Measurements from ENCODE around the gene RAB20. TPM values are rescaled to one million over a fixed set of nuclear protein-coding genes. Genes with fewer than 3 reads are reported as not detected.
"Not testable (repeated sequence)": the region's sequence is repeated elsewhere in the genome, so short reads cannot be mapped to it uniquely, and the experiment has no call there.

Gene RAB20
- total RNA-seq, 1 donor from 2014 or later = 1.5 TPM

DNA sequence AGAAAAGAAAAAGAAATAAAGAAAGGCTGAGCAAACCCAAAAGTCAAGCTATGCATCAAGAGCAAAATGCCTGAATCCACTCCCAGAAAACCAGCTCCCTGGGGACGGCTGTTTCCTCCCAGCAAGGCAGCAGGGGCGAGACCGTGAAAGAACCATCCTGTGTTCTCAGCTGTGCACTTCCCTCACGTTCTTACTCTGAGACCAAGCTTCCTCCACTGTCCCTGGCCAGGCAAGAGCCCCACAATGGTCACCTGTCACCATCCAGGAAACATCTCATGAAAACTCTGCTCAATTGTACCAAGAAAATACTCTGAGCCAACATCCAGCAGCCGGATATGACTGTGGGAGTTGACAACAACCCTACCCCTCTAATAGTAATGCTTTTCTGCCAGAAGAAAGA is 22.9 kb downstream of the RAB20 start:
- H3K9me3 Mint-ChIP-seq (ENCODE audit: unreplicated experiment) = no peaks in the 10 kb centered on the region
- peaks cover 20% of the 10 kb centered on the region for H3K4me1 Mint-ChIP-seq (ENCODE audit: unreplicated experiment)
- H3K27ac Mint-ChIP-seq (ENCODE audit: unreplicated experiment) = peak overlapping the region; percentile 68
- no peaks in the 10 kb centered on the region for H3K36me3 Mint-ChIP-seq (ENCODE audit: low read depth, unreplicated experiment)
- H3K4me3 Mint-ChIP-seq (ENCODE audit: unreplicated experiment) = peak overlapping the region; percentile 7
- DNase-seq (ENCODE audit: low spot score) = peak; percentile 21
- TF ChIP-seq, protein P1, sequence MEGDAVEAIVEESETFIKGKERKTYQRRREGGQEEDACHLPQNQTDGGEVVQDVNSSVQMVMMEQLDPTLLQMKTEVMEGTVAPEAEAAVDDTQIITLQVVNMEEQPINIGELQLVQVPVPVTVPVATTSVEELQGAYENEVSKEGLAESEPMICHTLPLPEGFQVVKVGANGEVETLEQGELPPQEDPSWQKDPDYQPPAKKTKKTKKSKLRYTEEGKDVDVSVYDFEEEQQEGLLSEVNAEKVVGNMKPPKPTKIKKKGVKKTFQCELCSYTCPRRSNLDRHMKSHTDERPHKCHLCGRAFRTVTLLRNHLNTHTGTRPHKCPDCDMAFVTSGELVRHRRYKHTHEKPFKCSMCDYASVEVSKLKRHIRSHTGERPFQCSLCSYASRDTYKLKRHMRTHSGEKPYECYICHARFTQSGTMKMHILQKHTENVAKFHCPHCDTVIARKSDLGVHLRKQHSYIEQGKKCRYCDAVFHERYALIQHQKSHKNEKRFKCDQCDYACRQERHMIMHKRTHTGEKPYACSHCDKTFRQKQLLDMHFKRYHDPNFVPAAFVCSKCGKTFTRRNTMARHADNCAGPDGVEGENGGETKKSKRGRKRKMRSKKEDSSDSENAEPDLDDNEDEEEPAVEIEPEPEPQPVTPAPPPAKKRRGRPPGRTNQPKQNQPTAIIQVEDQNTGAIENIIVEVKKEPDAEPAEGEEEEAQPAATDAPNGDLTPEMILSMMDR (IDR thresholded peaks at IDR 0.05; ENCODE audit: unreplicated experiment) = no peak
- H3K27me3 Mint-ChIP-seq (ENCODE audit: unreplicated experiment) = peaks cover 2% of the 10 kb centered on the region

DNA sequence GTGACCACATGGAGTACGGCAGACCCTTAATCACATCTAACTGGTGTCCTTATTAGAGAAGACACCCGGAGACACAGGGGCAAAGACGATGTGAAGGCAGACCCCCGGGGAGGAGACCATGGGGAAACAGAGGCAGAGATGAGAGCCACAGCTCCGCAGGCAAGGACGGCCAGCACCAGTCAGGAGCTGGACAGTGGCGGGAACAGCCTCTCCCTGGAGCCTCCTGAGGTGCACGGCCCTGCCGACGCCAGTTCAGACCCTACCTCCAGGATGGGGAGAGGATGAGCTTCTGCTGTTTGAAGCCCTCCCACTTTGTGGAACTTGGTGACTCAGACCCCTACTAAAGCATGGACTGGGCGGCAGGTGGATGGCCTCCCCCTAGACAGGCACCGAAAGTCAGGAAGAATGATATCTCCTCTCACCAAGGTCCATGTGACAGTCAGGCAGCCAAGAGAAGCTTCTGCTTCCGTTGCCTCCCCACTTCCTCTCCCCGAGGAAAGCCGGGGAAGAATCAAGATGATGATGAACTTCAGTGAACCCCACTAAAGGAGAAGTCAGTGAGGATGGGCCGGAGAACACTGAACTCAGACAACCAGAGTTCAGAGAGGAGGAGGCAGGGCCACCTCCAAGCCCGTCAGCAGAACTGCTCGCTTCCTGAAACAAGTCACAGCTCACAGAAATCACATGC is 25.4 kb downstream of the RAB20 start:
- Mint-ChIP-seq H3K27me3 (ENCODE audit: unreplicated experiment) (peaks cover 2% of the 10 kb centered on the region), H3K4me3 (ENCODE audit: unreplicated experiment) (no peak overlapping the region), H3K4me1 (ENCODE audit: unreplicated experiment) (peaks cover 13% of the 10 kb centered on the region), H3K9me3 (ENCODE audit: unreplicated experiment) (no peaks in the 10 kb centered on the region), H3K27ac (ENCODE audit: unreplicated experiment) (no peak overlapping the region), H3K36me3 (ENCODE audit: low read depth, unreplicated experiment) (no peaks in the 10 kb centered on the region)
- DNase-seq (ENCODE audit: low spot score) = no peak
- TF ChIP-seq, protein P1 (IDR thresholded peaks at IDR 0.05; ENCODE audit: unreplicated experiment) = no peak

DNA sequence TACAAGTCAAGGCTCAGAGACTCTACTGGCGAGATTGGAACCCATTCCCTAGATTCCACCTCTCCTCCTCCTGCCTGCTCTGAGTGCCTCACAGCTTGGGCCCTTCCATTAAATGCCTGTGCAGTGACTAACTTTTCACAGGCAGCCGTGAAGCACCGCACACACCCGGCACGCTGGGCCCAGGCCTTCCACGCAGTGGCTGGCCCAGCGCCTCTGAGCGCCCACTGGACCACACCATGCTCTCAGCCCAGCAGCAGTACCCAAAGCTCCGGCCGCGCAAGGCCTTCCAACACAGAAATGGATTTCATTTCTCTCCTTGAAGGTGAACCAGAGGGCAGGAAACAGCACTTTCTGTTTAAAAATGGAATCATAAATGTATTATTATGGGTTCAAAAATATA is 26.0 kb downstream of the RAB20 start:
- Mint-ChIP-seq H3K27me3 (ENCODE audit: unreplicated experiment) (peaks cover 2% of the 10 kb centered on the region), H3K4me3 (ENCODE audit: unreplicated experiment) (no peak overlapping the region), H3K4me1 (ENCODE audit: unreplicated experiment) (peaks cover 11% of the 10 kb centered on the region), H3K36me3 (ENCODE audit: low read depth, unreplicated experiment) (no peaks in the 10 kb centered on the region), H3K9me3 (ENCODE audit: unreplicated experiment) (no peaks in the 10 kb centered on the region), H3K27ac (ENCODE audit: unreplicated experiment) (no peak overlapping the region)
- TF ChIP-seq, protein P1 (IDR thresholded peaks at IDR 0.05; ENCODE audit: unreplicated experiment) = no peak
- no peak for DNase-seq (ENCODE audit: low spot score)

DNA sequence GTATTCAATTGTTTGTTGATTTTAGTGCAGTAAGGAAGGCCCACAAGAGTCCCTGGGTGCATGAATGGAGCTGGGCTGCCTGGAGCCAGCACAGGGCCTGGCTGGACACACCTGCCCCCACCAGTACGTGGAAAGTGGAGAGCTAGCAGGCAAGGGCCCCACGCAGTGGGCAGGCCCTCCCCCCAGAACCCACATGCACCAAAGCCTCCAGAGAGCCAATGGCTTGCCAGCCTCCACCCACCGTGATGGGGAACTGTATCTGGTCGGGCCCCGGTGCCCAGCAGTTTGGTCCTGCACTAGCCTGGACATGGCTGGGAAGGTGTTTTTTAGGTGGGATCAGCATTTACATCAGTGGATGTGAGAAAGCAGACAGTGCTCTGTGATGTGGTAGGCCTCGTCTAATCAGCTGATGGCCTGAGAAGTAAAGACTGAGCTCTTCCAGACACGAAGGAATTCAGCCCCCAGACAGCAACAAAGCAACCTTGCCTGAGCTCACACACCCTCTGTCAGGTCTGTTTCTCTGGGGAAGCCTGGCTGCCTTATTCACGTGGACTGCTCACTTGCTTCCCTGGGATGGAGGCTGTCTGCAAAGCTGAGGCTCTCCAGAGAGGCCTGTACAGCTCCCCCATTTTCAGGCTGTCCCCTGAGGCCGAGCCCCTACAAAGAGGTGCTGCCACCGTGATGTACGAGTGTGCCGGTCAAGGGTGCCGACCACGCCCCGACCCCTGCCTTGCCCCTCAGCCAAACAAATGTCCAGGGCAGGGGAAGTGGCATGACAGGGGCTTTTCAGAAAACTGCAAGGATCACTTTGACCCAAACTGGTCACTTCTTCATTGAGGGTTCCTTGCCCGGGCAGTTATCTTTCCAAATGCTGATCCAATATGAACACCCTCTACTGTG is 27.5 kb downstream of the RAB20 start:
- no peak for DNase-seq (ENCODE audit: low spot score)
- no peak overlapping the region for H3K27ac Mint-ChIP-seq (ENCODE audit: unreplicated experiment)

DNA sequence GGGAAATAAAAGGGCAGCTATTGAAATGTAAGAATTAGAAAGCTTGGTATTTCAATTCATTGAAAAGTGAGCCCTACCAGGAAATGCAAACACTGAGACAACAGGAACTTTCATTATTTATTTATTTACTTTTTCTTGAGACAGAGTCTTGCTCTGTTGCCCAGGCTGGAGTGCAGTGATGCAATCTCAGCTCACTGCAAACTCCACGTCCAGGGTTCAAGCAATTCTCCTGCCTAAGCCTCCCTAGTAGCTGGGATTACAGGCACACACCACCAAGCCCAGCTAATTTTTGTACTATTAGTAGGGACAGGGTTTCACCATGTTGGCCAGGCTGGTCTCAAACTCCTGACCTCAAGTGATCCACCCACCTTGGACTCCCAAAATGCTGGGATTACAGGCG is 29.3 kb downstream of the RAB20 start:
- H3K36me3 Mint-ChIP-seq (ENCODE audit: low read depth, unreplicated experiment); H3K9me3 Mint-ChIP-seq (ENCODE audit: unreplicated experiment); H3K27ac Mint-ChIP-seq (ENCODE audit: unreplicated experiment); DNase-seq (ENCODE audit: low spot score); H3K4me1 Mint-ChIP-seq (ENCODE audit: unreplicated experiment); H3K4me3 Mint-ChIP-seq (ENCODE audit: unreplicated experiment); H3K27me3 Mint-ChIP-seq (ENCODE audit: unreplicated experiment): not testable (repeated sequence)

More for the DNA sequence above, 27.5 kb downstream of the RAB20 start:
- Mint-ChIP-seq H3K36me3 (ENCODE audit: low read depth, unreplicated experiment) (no peaks in the 10 kb centered on the region), H3K27me3 (ENCODE audit: unreplicated experiment) (peaks cover 2% of the 10 kb centered on the region), H3K9me3 (ENCODE audit: unreplicated experiment) (no peaks in the 10 kb centered on the region), H3K4me1 (ENCODE audit: unreplicated experiment) (peaks cover 11% of the 10 kb centered on the region), H3K4me3 (ENCODE audit: unreplicated experiment) (no peak overlapping the region)
- TF ChIP-seq, protein P1 (IDR thresholded peaks at IDR 0.05; ENCODE audit: unreplicated experiment) = no peak

Data from endothelial cell (in vitro differentiated cells).